A549 (cell line): ENCODE data around the gene DGKD. TPM values are rescaled to one million over a fixed set of nuclear protein-coding genes. Genes with fewer than 3 reads are reported as not detected.

ENCODE experiments used
- ATAC-seq, 2 experiments: fragments of 200-7000 bp in 1 of 2; fragments of >200 bp in 1 of 2; cut with Nextera tagmentation in 1 of 2; cut with Tn5 transposase in 1 of 2; 3 replicates each; pipeline versions ENCODE4 v1.8.0 to v1.9.1; 2018 to 2020; ENCODE audit warnings: mild to moderate bottlenecking in 1 of 2, moderate library complexity in 1 of 2
- CTCF ChIA-PET: fragments of 300-600 bp; sonication (Branson Sonifier 250); formaldehyde crosslinking; extraction: SDS; loops from one replicate; lab custom pipeline; 2021; ENCODE audit warnings: antibody characterized with exemption, inconsistent platforms; lab: Yijun Ruan, JAX
- POLR2A ChIA-PET: fragments of 350-600 bp; formaldehyde crosslinking; extraction: SDS; loops from one replicate; lab custom pipeline; 2021; ENCODE audit warnings: antibody characterized with exemption, inconsistent platforms; lab: Yijun Ruan, JAX
- DNase-seq, 2 experiments: peaks; one replicate each; pipeline versions ENCODE4 v3.0.0 to v3.0.0-alpha.2; 2011 to 2016; ENCODE audit warnings: low read depth in 1 of 2, low spot score in 1 of 2
- FAIRE-seq: peaks from 2 replicates; lab custom pipeline; 2011; peaks lifted over from hg19 to GRCh38; lab: Jason Lieb, UNC
- H3K27ac ChIP-seq, 2 experiments: fragments of >200 bp; sonication (Bioruptor Twin); formaldehyde crosslinking; 3 replicates each; pipeline ENCODE4 v1.5.1; 2016 to 2017
- H3K4me1 ChIP-seq: fragments of >200 bp; sonication (Bioruptor Twin); formaldehyde crosslinking; 3 replicates; pipeline ENCODE4 v1.6.1; 2016
- H3K4me2 ChIP-seq: fragments of >200 bp; sonication (Bioruptor Twin); formaldehyde crosslinking; 3 replicates; pipeline ENCODE4 v1.6.1; 2016
- H3K4me3 ChIP-seq: fragments of >200 bp; sonication (Bioruptor Twin); formaldehyde crosslinking; 3 replicates; pipeline ENCODE4 v1.5.1; 2016
- H3K9me3 ChIP-seq: fragments of >200 bp; sonication (Bioruptor Twin); formaldehyde crosslinking; 3 replicates; pipeline ENCODE4 v1.6.1; 2016
- BHLHE40 ChIP-seq: IDR thresholded peaks from 2 replicates; pipeline ENCODE4 v1.6.1; 2012; ENCODE audit warnings: low read depth, low read length, inconsistent platforms
- CBX2 ChIP-seq: fragments of 200-600 bp; sonication (generic); IDR thresholded peaks from 2 replicates; pipeline ENCODE4 v1.6.1; 2016; ENCODE audit warnings: low read depth, mild to moderate bottlenecking, borderline replicate concordance
- CBX8 ChIP-seq: fragments of 200-600 bp; sonication (generic); IDR thresholded peaks from 2 replicates; pipeline ENCODE4 v1.6.1; 2016
- CEBPB ChIP-seq, 2 experiments: fragments of >200 bp in 1 of 2; sonication (Bioruptor Twin) in 1 of 2; formaldehyde crosslinking in 1 of 2; IDR thresholded peaks; 2 replicates each; pipeline ENCODE4 v1.6.1; 2012 to 2016
- ESRRA ChIP-seq: fragments of 150-350 bp; IDR thresholded peaks from 2 replicates; pipeline ENCODE4 v1.6.1; 2014; ENCODE audit warnings: mild to moderate bottlenecking, low read length, borderline replicate concordance
- FOSB ChIP-seq: fragments of 250-450 bp; sonication (Bioruptor Pico); IDR thresholded peaks from 2 replicates; pipeline ENCODE4 v1.5.0; 2020; ENCODE audit warnings: mild to moderate bottlenecking, moderate library complexity
- FOSL2 ChIP-seq, 2 experiments: fragments of 450-650 bp in 1 of 2; fragments of >200 bp in 1 of 2; sonication (Bioruptor Twin) in 1 of 2; formaldehyde crosslinking; IDR thresholded peaks; 2 replicates each; pipeline versions ENCODE4 v1.5.0 to v1.6.1; 2016 to 2020; ENCODE audit warnings: mild to moderate bottlenecking in 1 of 2, moderate library complexity in 1 of 2
- FOXS1 ChIP-seq: fragments of 250-450 bp; sonication (Bioruptor Pico); IDR thresholded peaks from 2 replicates; pipeline ENCODE4 v1.5.0; 2020; ENCODE audit warnings: mild to moderate bottlenecking, moderate library complexity
- HDAC2 ChIP-seq: fragments of 200-600 bp; sonication (generic); IDR thresholded peaks from 2 replicates; pipeline ENCODE4 v1.6.1; 2016
- JUN ChIP-seq, 2 experiments: fragments of >200 bp; sonication (Bioruptor Twin); formaldehyde crosslinking; IDR thresholded peaks; 2 replicates in 1 of 2; 3 replicates in 1 of 2; pipeline ENCODE4 v1.6.1; 2016 to 2017
- KDM1A ChIP-seq: fragments of 200-600 bp; sonication (generic); IDR thresholded peaks from 2 replicates; pipeline ENCODE4 v1.6.1; 2016; ENCODE audit warnings: low read depth, mild to moderate bottlenecking
- KDM5A ChIP-seq: fragments of 200-600 bp; sonication (generic); IDR thresholded peaks from 2 replicates; pipeline ENCODE4 v1.6.1; 2016; ENCODE audit warnings: antibody characterized with exemption, mild to moderate bottlenecking
- MAX ChIP-seq: IDR thresholded peaks from 2 replicates; pipeline ENCODE4 v1.6.1; 2012
- NFE2L2 ChIP-seq: fragments of 150-350 bp; conservative IDR thresholded peaks from 2 replicates; pipeline ENCODE4 v1.6.1; 2014; ENCODE audit warnings: low read length
- NR3C1 ChIP-seq: fragments of >200 bp; sonication (Bioruptor Twin); formaldehyde crosslinking; IDR thresholded peaks from 3 replicates; pipeline ENCODE4 v1.6.1; 2017
- PBX3 ChIP-seq: IDR thresholded peaks from 2 replicates; pipeline ENCODE4 v1.6.1; 2012
- POLR2AphosphoS2 ChIP-seq: conservative IDR thresholded peaks from 2 replicates; pipeline ENCODE4 v1.6.1; 2012; ENCODE audit warnings: low read length, improper control_type of control experiment, inconsistent platforms
- RAD21 ChIP-seq, 2 experiments: fragments of >200 bp in 1 of 2; sonication (Bioruptor Twin) in 1 of 2; formaldehyde crosslinking in 1 of 2; IDR thresholded peaks in 1 of 2; conservative IDR thresholded peaks in 1 of 2; 2 replicates in 1 of 2; 3 replicates in 1 of 2; pipeline ENCODE4 v1.6.1; 2012 to 2018; ENCODE audit warnings: inconsistent platforms in 1 of 2
- RARB ChIP-seq: fragments of 250-450 bp; sonication (Bioruptor Pico); IDR thresholded peaks from 2 replicates; pipeline ENCODE4 v1.8.0; 2021; ENCODE audit warnings: mild to moderate bottlenecking, moderate library complexity
- SMC3 ChIP-seq: fragments of >200 bp; sonication (Bioruptor Twin); formaldehyde crosslinking; IDR thresholded peaks from 3 replicates; pipeline ENCODE4 v1.6.1; 2018; ENCODE audit warnings: inconsistent platforms
- SREBF2 ChIP-seq: fragments of 450-650 bp; IDR thresholded peaks from 2 replicates; pipeline ENCODE4 v1.6.1; 2014; ENCODE audit warnings: mild to moderate bottlenecking, moderate library complexity
- TFCP2L1 ChIP-seq: fragments of 250-450 bp; sonication (Bioruptor Pico); IDR thresholded peaks from 2 replicates; pipeline ENCODE4 v1.5.0; 2021; ENCODE audit warnings: mild to moderate bottlenecking
- TP53 ChIP-seq: fragments of 250-450 bp; sonication (Bioruptor Pico); IDR thresholded peaks from 2 replicates; pipeline ENCODE4 v1.5.0; 2021; ENCODE audit warnings: mild to moderate bottlenecking, moderate library complexity
- ZC3H11A ChIP-seq: fragments of 450-650 bp; IDR thresholded peaks from 2 replicates; pipeline ENCODE4 v1.6.1; 2014; ENCODE audit warnings: antibody characterized with exemption, mild to moderate bottlenecking
- ZFP36 ChIP-seq: fragments of 450-650 bp; IDR thresholded peaks from 2 replicates; pipeline ENCODE4 v1.6.1; 2014; ENCODE audit warnings: borderline replicate concordance; ENCODE audit not compliant: partially characterized antibody
- ZNF302 ChIP-seq: fragments of 250-450 bp; sonication (Bioruptor Pico); IDR thresholded peaks from 2 replicates; pipeline ENCODE4 v1.9.0; 2021; ENCODE audit warnings: inconsistent platforms, mild to moderate bottlenecking, moderate library complexity
- ZSCAN20 ChIP-seq: fragments of 250-450 bp; sonication (Bioruptor Pico); IDR thresholded peaks from 2 replicates; pipeline ENCODE4 v1.8.0; 2022; ENCODE audit warnings: mild to moderate bottlenecking, moderate library complexity
- WGBS: methylation state at CpG from one replicate; pipeline ENCODE4 v1.1.6; 2017; ENCODE audit errors: missing lambda C conversion rate; 5-methylcytosine and 5-hydroxymethylcytosine counted together
- polyA plus RNA-seq, 4 experiments: library from polyadenylated mRNA; depleted of rRNA in 3 of 4; stranded (reverse); fragments of >200 nt; fragmentation: RNase III in 1 of 4; extraction: RNeasy Plus Mini Kit Qiagen cat#74134 plus additional on column Dnase treatment in 1 of 4; gene quantifications; 2 replicates in 3 of 4; 3 replicates in 1 of 4; pipeline ENCODE4 v1.2.3, GENCODE V29; 2011 to 2017
- TF ChIP-seq, protein P1 (sequence below): fragments of >200 bp; sonication (Bioruptor Twin); formaldehyde crosslinking; IDR thresholded peaks from 3 replicates; pipeline ENCODE4 v1.5.1; 2016

Gene DGKD
- polyA plus RNA-seq, 2 of the 4 experiments (the other 2 are of a cell fraction), result 68.8 to 99.6 TPM

DNA sequence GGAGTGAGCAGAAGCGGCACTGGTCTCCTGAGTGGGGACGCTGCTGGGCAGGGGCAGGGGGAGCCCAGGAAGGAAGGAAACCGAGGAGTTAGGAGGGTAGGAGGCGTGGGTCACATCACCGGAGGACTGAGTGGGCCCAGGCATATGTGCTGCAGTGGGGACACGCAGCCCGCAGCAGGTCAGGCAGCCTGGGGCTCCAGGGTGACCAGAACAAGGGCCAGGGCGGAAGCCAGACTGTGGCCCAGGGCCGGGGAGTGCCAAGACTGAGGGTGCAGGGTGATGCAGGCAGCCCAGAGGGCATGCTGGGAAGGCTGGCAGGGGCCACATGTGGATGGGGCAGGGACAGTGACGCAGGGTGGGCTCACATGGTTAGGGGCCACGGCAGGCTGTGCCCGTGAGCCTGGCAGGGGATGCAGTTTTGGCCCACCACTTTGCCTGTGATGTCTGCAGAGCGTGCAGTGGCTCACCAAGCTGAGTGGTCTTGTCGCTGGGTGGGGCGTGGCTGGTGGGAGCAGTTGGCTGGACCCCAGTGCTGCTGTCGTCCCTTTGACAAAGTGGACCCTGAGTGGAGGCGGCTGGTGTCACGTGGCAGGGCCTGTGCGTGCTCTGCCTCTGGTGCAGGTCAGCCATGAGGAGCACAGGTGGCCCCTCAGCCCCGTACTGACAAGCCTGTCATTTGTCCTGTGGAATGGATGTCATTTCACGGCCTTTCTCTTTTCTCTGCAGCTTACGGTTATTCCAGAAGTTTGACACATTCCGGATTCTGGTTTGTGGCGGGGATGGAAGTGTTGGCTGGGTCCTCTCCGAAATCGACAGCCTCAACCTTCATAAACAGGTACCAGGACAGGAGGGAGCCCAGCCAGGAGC is 87.1 kb downstream of the DGKD start:
- Histone ChIP-seq H3K9me3 (no peaks in the 10 kb centered on the region), H3K4me2 (no peak overlapping the region), H3K4me3 (no peak overlapping the region), H3K27ac (peak overlapping the region; percentile 47 to 94; a peak in 4 of 6 replicates), H3K4me1 (peaks cover 45% of the 10 kb centered on the region)
- POLR2A ChIA-PET, result no interaction called here
- no peak for DNase-seq
- no peak for FAIRE-seq
- CTCF ChIA-PET, result interaction anchor here (1.0 to 20.8 kb wide), 4 partner anchors 18 to 391 kb away, joined by 3 to 356 read pairs (median 124); no protein-coding TSS in a partner anchor
- TF ChIP-seq FOSB (CRISPR knock-in tag) (no peak), POLR2AphosphoS2 (no peak; the same call in 1 of the 2 replicates), ZFP36 (no peak), NFE2L2 (no peak), PBX3 (no peak), FOXS1 (CRISPR knock-in tag) (no peak), KDM1A (no peak)
- ATAC-seq, result peak; percentile 8; a peak in 3 of 6 replicates
- whole genome bisulfite sequencing, result 92% methylated on average over 26 of the region's 26 CpGs

- ATAC-seq (no peak), FAIRE-seq (no peak), DNase-seq (no peak)
- POLR2A ChIA-PET, result no interaction called here
- Histone ChIP-seq H3K4me1 (peaks cover 47% of the 10 kb centered on the region), H3K4me2 (no peak overlapping the region), H3K27ac (peak overlapping the region; percentile 47 to 94), H3K4me3 (no peak overlapping the region), H3K9me3 (no peaks in the 10 kb centered on the region)
- no peak for TF ChIP-seq ZNF302
- TF ChIP-seq CEBPB (IDR thresholded peaks at IDR 0.05), result no peak
- TF ChIP-seq ZSCAN20 (CRISPR knock-in tag), result no peak
- no peak for TF ChIP-seq CBX2
- no peak for TF ChIP-seq SMC3
- no peak for TF ChIP-seq TP53 (CRISPR knock-in tag)
- TF ChIP-seq FOSL2 (IDR thresholded peaks at IDR 0.05), result no peak
- no peak for TF ChIP-seq FOSL2 (CRISPR knock-in tag; IDR thresholded peaks at IDR 0.05)
- TF ChIP-seq NR3C1, result no peak
- TF ChIP-seq CBX8, result no peak
- TF ChIP-seq SREBF2, result no peak
- TF ChIP-seq HDAC2, result no peak
- TF ChIP-seq RARB, result no peak
- no peak for TF ChIP-seq KDM5A
- 86% methylated on average over 4 of the region's 4 CpGs for WGBS
- CTCF ChIA-PET, result interaction anchor here (1.0 to 20.8 kb wide), 4 partner anchors 19 to 390 kb away, joined by 3 to 356 read pairs (median 124); no protein-coding TSS in a partner anchor
These were observed 87.7 kb downstream of the DGKD start for GRCh38 chr2:233442028-233442310.

- H3K4me3 ChIP-seq, result no peak overlapping the region
- peak overlapping the region; percentile 17; the same call in 1 of the 3 replicates for H3K4me2 ChIP-seq
- H3K9me3 ChIP-seq, result no peaks in the 10 kb centered on the region
- ChIA-PET POLR2A (no interaction called here), CTCF (interaction anchor here (0.6 to 20.8 kb wide), 40 partner anchors 8 to 397 kb away, joined by 3 to 356 read pairs (median 4); partner anchors contain the start of gene DGKD)
- no peak for FAIRE-seq
- H3K27ac ChIP-seq, result peak overlapping the region; percentile 84 to 94
- peak; percentile 88 for DNase-seq
- 62% methylated on average over 18 of the region's 18 CpGs for WGBS
- TF ChIP-seq, protein P1, sequence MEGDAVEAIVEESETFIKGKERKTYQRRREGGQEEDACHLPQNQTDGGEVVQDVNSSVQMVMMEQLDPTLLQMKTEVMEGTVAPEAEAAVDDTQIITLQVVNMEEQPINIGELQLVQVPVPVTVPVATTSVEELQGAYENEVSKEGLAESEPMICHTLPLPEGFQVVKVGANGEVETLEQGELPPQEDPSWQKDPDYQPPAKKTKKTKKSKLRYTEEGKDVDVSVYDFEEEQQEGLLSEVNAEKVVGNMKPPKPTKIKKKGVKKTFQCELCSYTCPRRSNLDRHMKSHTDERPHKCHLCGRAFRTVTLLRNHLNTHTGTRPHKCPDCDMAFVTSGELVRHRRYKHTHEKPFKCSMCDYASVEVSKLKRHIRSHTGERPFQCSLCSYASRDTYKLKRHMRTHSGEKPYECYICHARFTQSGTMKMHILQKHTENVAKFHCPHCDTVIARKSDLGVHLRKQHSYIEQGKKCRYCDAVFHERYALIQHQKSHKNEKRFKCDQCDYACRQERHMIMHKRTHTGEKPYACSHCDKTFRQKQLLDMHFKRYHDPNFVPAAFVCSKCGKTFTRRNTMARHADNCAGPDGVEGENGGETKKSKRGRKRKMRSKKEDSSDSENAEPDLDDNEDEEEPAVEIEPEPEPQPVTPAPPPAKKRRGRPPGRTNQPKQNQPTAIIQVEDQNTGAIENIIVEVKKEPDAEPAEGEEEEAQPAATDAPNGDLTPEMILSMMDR, result peak; percentile 89
- no peak; the same call in 1 of the 2 replicates for TF ChIP-seq POLR2AphosphoS2
- no peak for TF ChIP-seq TFCP2L1 (CRISPR knock-in tag)
- no peak for TF ChIP-seq ZC3H11A
- no peak for TF ChIP-seq BHLHE40
- TF ChIP-seq FOSL2 (IDR thresholded peaks at IDR 0.05), result no peak
- TF ChIP-seq FOSL2 (CRISPR knock-in tag; IDR thresholded peaks at IDR 0.05), result no peak
- TF ChIP-seq MAX, result peak; percentile 54
- no peak for TF ChIP-seq ESRRA
- no peak for TF ChIP-seq NR3C1
- TF ChIP-seq SMC3, result peak; percentile 96
- peak; percentile 92 to 95 for TF ChIP-seq RAD21 (conservative IDR thresholded peaks at IDR 0.05 in 1 of 2, IDR thresholded peaks at IDR 0.05 in 1 of 2)
- TF ChIP-seq CEBPB (IDR thresholded peaks at IDR 0.05), result no peak
- no peak for TF ChIP-seq JUN (IDR thresholded peaks at IDR 0.05)
- TF ChIP-seq, all 56 proteins: peak for 4
- peak; percentile 55 to 61; a peak in 5 of 6 replicates for ATAC-seq
- H3K4me1 ChIP-seq, result peaks cover 63% of the 10 kb centered on the region
These were observed 89.4 kb downstream of the DGKD start for GRCh38 chr2:233443511-233444183.
